NCI-H1048 (cell line): ENCODE measurements around the gene BYSL.

Source experiments
- DNase-seq: peaks from one replicate; lab custom pipeline; 2025; lab: John Stamatoyannopoulos, UW

BYSL gene

DNA sequence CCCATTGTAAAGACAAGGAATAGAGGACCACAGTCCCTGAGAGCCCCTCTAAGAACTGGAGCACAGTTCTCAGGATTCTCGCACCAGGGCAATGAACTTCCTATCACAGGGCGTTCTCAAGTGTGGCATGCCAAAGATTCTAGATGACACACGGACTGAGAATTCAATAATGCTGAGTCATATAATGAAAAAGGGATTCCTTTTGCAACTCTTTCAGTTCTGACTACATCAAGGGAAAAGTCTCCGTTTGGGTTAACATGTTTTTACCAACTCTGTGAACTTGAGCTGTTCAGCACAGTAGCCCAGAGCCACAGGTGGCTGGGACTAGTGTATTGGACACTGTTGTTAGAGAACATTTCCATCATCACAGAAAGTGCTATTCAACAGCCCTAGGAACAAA lies 3.8 kb upstream of the BYSL start:
- DNase-seq = no peak

- DNase-seq = no peak
These were observed 356 bp downstream of the BYSL start for GRCh38 chr6:41921712-41921998.

DNA sequence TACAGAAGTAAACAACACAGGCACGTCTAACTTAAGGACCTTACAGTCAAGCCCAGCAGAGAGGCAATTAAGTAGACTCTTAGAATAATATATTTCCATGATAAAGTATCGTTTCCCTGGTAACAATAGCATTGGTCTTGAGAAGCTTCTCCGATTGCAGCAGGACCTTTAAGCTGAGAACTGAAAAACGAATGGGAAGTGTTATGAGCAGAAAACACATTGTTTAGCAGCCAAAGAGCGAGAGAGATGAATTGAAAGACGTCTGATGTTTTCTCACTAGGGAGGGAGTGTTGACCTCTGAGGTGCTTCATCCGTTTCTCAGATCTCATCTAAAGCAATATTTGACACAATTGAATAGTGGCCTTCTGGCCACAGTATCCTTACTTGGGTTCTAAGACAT lies 855 bp downstream of the BYSL start:
- no peak for DNase-seq

DNA sequence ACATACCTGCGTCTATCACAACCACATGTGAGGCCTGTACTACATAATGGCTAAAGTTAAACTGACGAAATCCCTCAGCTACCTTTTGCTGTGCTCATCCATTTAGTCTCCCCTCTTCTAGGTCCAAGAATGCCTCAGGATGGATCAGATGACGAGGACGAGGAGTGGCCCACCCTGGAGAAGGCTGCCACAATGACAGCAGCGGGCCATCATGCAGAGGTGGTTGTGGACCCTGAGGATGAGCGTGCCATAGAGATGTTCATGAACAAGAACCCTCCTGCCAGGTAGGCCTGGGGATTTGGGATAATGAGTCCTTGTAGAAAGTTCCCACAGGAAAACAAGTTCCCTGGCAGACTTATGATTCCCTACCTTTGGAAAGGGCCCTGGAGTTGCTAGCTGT lies 6.0 kb downstream of the BYSL start:
- no peak for DNase-seq

DNA sequence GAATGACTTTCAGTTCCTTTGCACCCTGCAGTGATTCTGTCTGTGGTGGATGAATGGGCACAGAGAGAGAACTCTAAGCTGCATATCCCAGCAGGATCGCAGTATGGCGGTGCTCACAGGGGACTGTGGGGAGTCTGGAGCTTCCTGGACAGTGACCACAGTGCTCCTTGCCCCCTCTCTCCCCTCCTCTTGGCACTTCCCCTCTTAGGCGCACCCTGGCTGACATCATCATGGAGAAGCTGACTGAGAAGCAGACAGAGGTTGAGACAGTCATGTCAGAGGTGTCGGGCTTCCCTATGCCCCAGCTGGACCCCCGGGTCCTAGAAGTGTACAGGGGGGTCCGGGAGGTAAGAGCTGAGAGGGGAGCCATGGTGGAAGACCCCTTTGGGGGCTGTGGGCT lies 8.6 kb downstream of the BYSL start:
- DNase-seq = no peak

- no peak for DNase-seq
These were observed 10.5 kb downstream of the BYSL start for GRCh38 chr6:41931792-41932191.

- DNase-seq = no peak
These were observed 11.1 kb downstream of the BYSL start for GRCh38 chr6:41932378-41932777.

DNA sequence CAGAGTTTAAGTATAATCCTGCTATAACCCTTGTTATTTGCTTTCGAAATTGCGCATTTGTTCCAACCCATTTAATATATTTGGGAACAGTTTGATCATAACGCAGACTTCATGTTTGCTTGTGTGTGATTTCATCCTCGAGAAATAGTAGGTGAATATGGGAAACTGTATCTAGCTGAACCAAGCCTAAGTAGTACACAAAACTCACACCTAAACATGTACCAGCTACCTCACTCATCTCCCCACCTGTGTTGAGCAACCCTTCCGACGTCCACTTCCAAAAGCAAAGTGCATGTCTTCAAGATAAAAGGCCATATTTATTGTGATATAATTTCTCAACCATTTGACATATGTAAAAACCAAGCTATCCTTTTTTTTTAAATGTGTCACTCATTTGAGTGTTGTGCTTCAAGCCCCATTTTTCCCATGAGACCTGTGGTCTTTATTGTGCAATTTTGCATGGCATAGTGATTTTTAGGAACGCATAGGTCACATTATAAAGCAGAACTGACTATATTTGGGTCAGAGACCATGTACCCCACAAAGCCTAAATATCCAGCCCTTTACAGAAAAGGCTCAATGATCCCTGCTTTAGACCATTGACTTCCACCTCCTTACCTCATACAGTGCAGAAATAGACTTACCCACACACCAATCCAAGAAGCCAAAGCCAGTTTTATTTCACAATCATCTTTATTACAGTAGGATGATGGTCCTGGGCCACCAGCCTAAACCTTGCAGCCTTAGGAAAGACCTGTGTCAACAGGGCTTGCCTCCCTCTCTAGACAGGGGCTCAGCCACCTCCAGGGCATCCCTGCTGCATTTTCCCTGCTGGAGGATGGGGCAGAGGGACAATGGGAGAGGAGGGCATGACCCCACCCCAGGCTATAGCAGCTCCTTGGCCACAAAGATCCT lies 13.2 kb downstream of the BYSL start:
- DNase-seq = no peak

DNA sequence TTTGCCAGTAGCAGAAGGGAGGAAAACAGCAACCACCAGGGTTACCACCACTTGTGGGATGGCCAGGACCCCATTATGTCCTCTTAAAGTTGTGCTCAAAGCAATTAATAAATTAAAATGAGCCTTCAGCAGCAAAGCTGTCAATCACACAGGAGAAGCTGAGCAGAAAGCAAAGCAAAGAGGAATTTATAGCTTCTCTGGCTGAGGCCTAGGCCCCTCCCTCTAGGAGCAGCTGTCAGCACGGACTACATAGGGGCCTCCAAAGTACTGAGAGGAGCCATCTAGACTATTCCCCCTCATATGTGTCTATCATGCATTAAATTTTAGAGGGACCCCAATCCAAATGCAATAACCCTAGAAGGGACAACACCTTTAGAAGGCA lies 13.9 kb downstream of the BYSL start:
- no peak for DNase-seq

DNA sequence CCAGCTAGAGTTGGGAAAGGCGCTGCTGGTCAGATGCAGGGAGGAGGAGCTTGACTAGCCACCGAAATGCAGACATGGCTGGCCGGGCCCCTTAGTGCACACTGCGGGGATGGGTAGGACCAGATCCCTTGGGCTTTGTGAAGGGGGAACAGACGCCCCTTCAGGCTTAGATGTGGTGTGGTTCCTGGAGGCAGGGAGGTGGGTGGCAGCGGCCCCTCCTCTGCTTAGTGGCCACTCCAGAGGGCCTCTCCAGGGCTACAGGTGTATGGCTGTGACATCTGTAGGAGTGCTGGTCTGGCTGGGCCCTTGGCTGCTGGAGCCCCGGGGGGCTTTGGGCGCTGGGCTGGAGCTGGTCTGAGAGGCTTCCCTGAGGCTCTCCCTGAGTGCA lies 14.4 kb downstream of the BYSL start:
- DNase-seq = no peak

- DNase-seq = no peak
These were observed 15.0 kb downstream of the BYSL start for GRCh38 chr6:41936073-41936837.

GRCh38 chr6:41937472-41937860 lies 16.2 kb downstream of the BYSL start:
- no peak for DNase-seq

- DNase-seq = no peak
These were observed 16.7 kb downstream of the BYSL start for GRCh38 chr6:41937861-41938574.

DNA sequence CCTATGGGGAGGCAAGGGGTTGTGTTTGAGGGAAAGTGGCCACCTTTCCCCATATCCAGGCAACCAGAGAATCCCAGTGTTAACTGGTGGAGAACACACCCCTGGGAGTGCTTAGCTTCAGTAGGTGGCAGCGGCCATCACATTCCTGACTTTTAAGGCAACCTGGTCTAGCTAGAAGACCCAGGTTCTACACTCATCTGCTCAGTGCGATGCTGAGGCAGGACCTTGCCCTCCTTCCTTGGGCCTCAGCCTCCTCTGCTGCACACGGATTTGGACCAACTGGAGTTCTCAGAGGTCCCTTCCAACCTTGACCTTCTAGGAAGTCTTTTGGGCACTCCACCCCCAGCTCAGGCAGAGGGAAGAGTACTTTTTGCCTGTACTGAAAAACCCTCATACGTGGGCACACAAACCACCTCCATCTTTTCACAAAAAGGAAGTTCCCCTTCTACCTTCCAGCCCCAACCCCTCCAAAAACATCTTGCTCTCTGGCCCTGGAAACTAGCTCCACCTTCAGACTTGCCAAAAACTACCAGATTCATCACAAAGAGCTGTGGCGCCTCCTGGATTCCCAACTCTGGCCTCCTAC lies 17.4 kb downstream of the BYSL start:
- DNase-seq = no peak

DNA sequence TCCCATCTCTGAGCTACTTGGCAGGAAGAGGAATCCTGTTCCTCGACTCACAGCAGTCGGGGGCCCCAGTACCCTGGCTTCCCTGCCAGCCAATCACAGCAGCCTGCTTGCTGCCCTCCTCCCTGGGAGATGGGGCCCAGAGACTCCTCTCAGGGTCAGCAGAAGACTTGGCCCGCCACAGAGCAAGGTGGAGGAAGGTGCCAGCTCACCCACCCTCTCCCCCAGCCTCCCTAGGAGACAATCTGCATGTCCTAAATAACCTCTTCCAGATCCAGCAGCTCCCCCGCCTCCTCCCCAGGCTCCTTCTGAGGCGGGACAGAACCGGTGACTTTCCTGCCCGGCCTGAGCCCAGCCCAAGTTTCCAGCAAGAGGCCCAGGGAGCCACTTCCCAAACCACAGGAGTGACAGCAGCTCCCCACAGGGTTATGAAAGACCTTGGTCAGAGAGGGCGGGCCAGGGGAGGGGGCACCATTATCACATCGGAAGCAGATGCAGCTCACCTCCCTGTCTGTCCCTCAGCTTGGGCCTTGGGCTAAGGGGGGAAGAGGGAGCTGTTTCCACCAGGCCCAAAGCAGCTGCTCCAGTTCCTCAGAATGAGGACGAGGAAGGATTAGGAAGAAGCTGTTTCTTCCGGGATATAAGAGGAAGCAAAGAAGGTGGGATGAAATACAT lies 18.0 kb downstream of the BYSL start:
- DNase-seq = no peak

GRCh38 chr6:41939848-41940758 lies 18.8 kb downstream of the BYSL start:
- DNase-seq = no peak

DNA sequence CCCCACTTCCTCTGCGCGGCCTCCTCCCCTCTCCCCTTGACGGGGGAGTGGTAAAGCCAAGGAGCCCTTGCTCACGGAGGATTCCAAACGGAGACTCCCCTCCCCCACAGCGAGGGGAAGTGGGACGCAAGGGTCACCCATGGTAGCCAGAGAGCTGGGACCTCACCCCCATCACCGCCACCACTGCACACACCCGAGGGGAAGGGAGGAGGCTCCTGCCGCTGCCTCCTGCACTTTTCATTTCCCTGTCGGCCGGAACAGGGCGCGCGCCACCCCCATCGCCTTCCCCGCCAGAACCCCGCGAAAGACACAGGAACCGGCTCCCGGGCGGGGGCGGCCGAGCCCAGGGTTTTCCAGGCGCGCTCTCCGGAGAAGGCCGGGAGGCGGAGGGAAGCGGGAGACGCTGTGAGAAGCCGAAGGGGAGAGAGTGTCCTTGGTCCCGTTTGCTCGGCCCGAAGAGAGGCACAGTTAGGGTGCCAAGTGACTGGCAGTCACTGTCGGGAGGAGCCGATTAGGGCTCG lies 19.5 kb downstream of the BYSL start:
- no peak for DNase-seq

DNA sequence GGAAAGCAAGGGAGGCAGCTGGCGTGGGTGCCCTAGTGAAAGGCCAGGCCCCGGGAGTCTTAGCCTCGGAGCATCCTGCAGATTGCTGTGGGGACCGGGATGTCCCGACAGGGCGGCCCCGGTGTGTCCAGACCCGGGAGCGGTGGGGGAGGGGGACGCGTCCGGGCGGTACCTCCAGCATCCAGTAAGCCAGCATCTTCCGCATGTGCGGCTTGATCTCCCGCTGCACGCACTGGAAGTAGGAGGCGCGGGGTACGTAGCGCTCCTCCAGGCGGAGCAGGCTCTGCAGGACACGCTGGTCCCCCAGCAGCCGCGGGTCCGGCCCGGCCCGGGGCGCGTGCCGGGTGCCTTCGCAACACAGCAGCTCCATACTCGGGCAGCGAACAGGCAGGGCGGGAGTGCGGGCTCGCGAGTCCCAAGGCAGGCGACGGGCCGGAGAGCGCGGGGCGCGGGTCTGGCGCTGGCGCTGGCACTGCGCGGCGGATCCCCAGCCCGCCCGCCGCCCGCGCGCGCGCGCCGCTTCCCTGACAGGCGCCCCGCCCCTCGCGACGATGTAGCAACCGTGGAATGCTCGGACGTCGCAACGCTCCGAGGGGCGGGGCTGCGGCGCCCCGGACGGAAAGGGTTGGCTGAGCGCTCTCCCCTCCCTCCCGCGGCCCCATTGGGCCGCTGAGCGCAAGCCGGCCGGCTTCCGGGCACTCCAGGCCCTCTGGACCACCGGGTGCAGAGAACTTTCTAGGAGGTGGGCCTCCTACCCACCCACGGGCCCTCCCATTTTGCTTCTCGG lies 20.2 kb downstream of the BYSL start, which contains the start of gene CCND3:
CCND3 (minus strand) TSS at position 529 of the 787 bp plus-strand sequence; CDS start at position 370, 159 bp downstream.
- peak; percentile 85 for DNase-seq

GRCh38 chr6:41942067-41942851 lies 21.0 kb downstream of the BYSL start:
- DNase-seq = no peak
